HG02981 (cell line): ENCODE results near the gene P2RX7.
A peak's percentile ranks its signal among the peaks of the same experiment; 100 is the strongest.
"Not testable (repeated sequence)": the region's sequence is repeated elsewhere in the genome, so short reads cannot be mapped to it uniquely, and the experiment has no call there.

Source experiments
- ATAC-seq: cut with Tn5 transposase; IDR thresholded peaks from one replicate; pipeline ENCODE4 v1.9.1; 2021; ENCODE audit warnings: mild to moderate bottlenecking, moderate library complexity; ENCODE audit not compliant: unreplicated experiment

P2RX7 gene

GRCh38 chr12:121202407-121203355 lies 70.0 kb downstream of the P2RX7 start:
- ATAC-seq: no peak

GRCh38 chr12:121203482-121203881 lies 70.8 kb downstream of the P2RX7 start:
- no peak for ATAC-seq

- no peak for ATAC-seq
Observed at GRCh38 chr12:121205491-121205890, 72.8 kb downstream of the P2RX7 start.

GRCh38 chr12:121208571-121208970 lies 75.9 kb downstream of the P2RX7 start:
- ATAC-seq: not testable (repeated sequence)

- ATAC-seq: no peak
Observed at GRCh38 chr12:121209221-121209620, 76.5 kb downstream of the P2RX7 start.

GRCh38 chr12:121209624-121210572 lies 77.2 kb downstream of the P2RX7 start, which contains the start of gene P2RX4:
P2RX4 (plus strand) TSS chr12:121210129; CDS start chr12:121210165, 36 bp downstream.
- ATAC-seq: peak; percentile 79

- ATAC-seq: no peak
Observed at GRCh38 chr12:121212875-121213274, 80.2 kb downstream of the P2RX7 start.

GRCh38 chr12:121214166-121214777 lies 81.6 kb downstream of the P2RX7 start:
- ATAC-seq: no peak

- no peak for ATAC-seq
Observed at GRCh38 chr12:121214855-121215745, 82.4 kb downstream of the P2RX7 start.

- ATAC-seq: no peak
Observed at GRCh38 chr12:121216102-121216501, 83.4 kb downstream of the P2RX7 start.

GRCh38 chr12:121217063-121217462 lies 84.4 kb downstream of the P2RX7 start:
- no peak for ATAC-seq

- no peak for ATAC-seq
Observed at GRCh38 chr12:121217761-121218160, 85.1 kb downstream of the P2RX7 start.

GRCh38 chr12:121218588-121219352 lies 86.1 kb downstream of the P2RX7 start:
- no peak for ATAC-seq

GRCh38 chr12:121219353-121219986 lies 86.8 kb downstream of the P2RX7 start:
- no peak for ATAC-seq

- no peak for ATAC-seq
Observed at GRCh38 chr12:121222847-121223246, 90.2 kb downstream of the P2RX7 start.

- no peak for ATAC-seq
Observed at GRCh38 chr12:121223292-121224285, 90.9 kb downstream of the P2RX7 start.

GRCh38 chr12:121224591-121224990 lies 91.9 kb downstream of the P2RX7 start:
- ATAC-seq: no peak
